ENCODE data around the gene TUBB4A.

TUBB4A gene

GRCh38 chr19:6473647-6474046 lies 28.5 kb downstream of the TUBB4A start:
- Histone ChIP-seq H3K36me3 (replicated peaks; ENCODE audit: low read depth, low read length) (peaks cover 50% of the 10 kb centered on the region), H3K9ac (ENCODE audit: low read length) (no peak overlapping the region), H3K79me2 (ENCODE audit: low read length) (no peaks in the 10 kb centered on the region; the same call in 1 of the 2 replicates), H3K4me2 (ENCODE audit: low read length) (no peak overlapping the region), H3K27me3 (ENCODE audit: low read depth, low read length) (no peaks in the 10 kb centered on the region), H3K27ac (ENCODE audit: low read length) (no peak overlapping the region), H3K4me1 (ENCODE audit: low read length) (no peaks in the 10 kb centered on the region), H4K20me1 (ENCODE audit: insufficient read depth, low read length) (no peaks in the 10 kb centered on the region), H3K4me3 (ENCODE audit: low read length) (no peak overlapping the region), H3K9me3 (ENCODE audit: insufficient read depth, low read length) (no peaks in the 10 kb centered on the region), H2AFZ (ENCODE audit: low read depth, low read length) (no peak overlapping the region)
- TF ChIP-seq, protein P1, sequence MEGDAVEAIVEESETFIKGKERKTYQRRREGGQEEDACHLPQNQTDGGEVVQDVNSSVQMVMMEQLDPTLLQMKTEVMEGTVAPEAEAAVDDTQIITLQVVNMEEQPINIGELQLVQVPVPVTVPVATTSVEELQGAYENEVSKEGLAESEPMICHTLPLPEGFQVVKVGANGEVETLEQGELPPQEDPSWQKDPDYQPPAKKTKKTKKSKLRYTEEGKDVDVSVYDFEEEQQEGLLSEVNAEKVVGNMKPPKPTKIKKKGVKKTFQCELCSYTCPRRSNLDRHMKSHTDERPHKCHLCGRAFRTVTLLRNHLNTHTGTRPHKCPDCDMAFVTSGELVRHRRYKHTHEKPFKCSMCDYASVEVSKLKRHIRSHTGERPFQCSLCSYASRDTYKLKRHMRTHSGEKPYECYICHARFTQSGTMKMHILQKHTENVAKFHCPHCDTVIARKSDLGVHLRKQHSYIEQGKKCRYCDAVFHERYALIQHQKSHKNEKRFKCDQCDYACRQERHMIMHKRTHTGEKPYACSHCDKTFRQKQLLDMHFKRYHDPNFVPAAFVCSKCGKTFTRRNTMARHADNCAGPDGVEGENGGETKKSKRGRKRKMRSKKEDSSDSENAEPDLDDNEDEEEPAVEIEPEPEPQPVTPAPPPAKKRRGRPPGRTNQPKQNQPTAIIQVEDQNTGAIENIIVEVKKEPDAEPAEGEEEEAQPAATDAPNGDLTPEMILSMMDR (IDR thresholded peaks at IDR 0.05; ENCODE audit: low read depth, low read length): no peak
- no peak for TF ChIP-seq EZH2phosphoT487 (IDR thresholded peaks at IDR 0.05; ENCODE audit: low read depth)

GRCh38 chr19:6472713-6473112 lies 29.4 kb downstream of the TUBB4A start:
- no peak overlapping the region for H3K4me3 ChIP-seq (ENCODE audit: low read length)
- TF ChIP-seq, protein P1 (IDR thresholded peaks at IDR 0.05; ENCODE audit: low read depth, low read length): no peak
- TF ChIP-seq EZH2phosphoT487 (IDR thresholded peaks at IDR 0.05; ENCODE audit: low read depth): no peak
- H3K4me1 ChIP-seq (ENCODE audit: low read length): no peaks in the 10 kb centered on the region
- H3K9me3 ChIP-seq (ENCODE audit: insufficient read depth, low read length): no peaks in the 10 kb centered on the region
- H3K27ac ChIP-seq (ENCODE audit: low read length): no peak overlapping the region
- H4K20me1 ChIP-seq (ENCODE audit: insufficient read depth, low read length): no peaks in the 10 kb centered on the region
- no peaks in the 10 kb centered on the region for H3K27me3 ChIP-seq (ENCODE audit: low read depth, low read length)
- H2AFZ ChIP-seq (ENCODE audit: low read depth, low read length): no peak overlapping the region
- no peaks in the 10 kb centered on the region; the same call in 1 of the 2 replicates for H3K79me2 ChIP-seq (ENCODE audit: low read length)
- peaks cover 60% of the 10 kb centered on the region for H3K36me3 ChIP-seq (replicated peaks; ENCODE audit: low read depth, low read length)
- no peak overlapping the region for H3K9ac ChIP-seq (ENCODE audit: low read length)
- no peak overlapping the region for H3K4me2 ChIP-seq (ENCODE audit: low read length)

DNA sequence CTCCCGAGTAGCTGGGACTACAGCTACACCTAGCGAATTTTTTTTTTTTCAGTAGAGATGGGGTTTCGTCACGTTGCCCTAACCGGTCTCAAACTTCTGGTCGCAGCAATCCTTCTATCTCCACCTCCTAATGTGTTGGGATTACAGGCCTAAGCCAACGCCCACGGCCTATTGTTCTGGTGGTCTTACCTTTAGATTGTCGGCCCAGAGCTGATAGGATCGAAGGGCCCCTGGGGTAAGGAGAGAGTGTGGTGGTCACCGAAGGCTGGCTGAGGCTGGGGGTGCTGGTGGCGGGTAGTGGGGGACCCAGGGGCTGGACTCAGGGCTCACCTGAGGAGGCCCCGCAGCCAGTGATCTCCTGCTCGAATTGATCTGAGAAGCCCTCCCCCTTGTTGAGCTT lies 31.0 kb downstream of the TUBB4A start:
- H3K27me3 ChIP-seq (ENCODE audit: low read depth, low read length): no peaks in the 10 kb centered on the region
- no peak overlapping the region for H3K4me3 ChIP-seq (ENCODE audit: low read length)
- H2AFZ ChIP-seq (ENCODE audit: low read depth, low read length): no peak overlapping the region
- H3K36me3 ChIP-seq (replicated peaks; ENCODE audit: low read depth, low read length): peaks cover 63% of the 10 kb centered on the region
- peaks cover 14% of the 10 kb centered on the region for H3K4me1 ChIP-seq (ENCODE audit: low read length)
- H3K79me2 ChIP-seq (ENCODE audit: low read length): peaks cover 9% of the 10 kb centered on the region; the same call in 1 of the 2 replicates
- no peak overlapping the region for H3K9ac ChIP-seq (ENCODE audit: low read length)
- no peaks in the 10 kb centered on the region for H4K20me1 ChIP-seq (ENCODE audit: insufficient read depth, low read length)
- TF ChIP-seq, protein P1 (IDR thresholded peaks at IDR 0.05; ENCODE audit: low read depth, low read length): no peak
- TF ChIP-seq EZH2phosphoT487 (IDR thresholded peaks at IDR 0.05; ENCODE audit: low read depth): no peak
- H3K9me3 ChIP-seq (ENCODE audit: insufficient read depth, low read length): no peaks in the 10 kb centered on the region
- H3K4me2 ChIP-seq (ENCODE audit: low read length): no peak overlapping the region
- no peak overlapping the region for H3K27ac ChIP-seq (ENCODE audit: low read length)

DNA sequence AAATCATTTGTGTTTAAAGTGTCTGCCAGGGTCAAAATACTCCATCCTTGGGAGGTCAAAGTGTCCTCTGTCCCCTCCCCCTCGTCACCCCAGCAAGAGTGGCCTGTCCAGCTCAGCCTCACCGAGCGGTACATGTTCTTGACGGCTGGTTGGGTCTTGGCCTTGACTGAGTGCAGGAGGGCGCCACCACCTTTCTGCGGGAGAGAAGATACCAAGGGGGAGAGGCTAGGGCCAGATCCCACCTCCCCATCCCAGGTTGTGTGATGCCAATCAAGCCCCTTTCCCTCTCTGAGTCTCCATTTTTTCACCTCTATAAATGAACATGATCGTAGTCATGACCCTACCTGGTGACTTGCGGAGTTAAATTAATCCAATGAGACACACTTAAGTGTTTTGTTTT lies 31.9 kb downstream of the TUBB4A start:
- Histone ChIP-seq H3K79me2 (ENCODE audit: low read length) (peaks cover 18% of the 10 kb centered on the region), H3K27me3 (ENCODE audit: low read depth, low read length) (no peaks in the 10 kb centered on the region), H3K27ac (ENCODE audit: low read length) (no peak overlapping the region), H3K4me2 (ENCODE audit: low read length) (no peak overlapping the region), H3K36me3 (replicated peaks; ENCODE audit: low read depth, low read length) (peaks cover 60% of the 10 kb centered on the region), H2AFZ (ENCODE audit: low read depth, low read length) (no peak overlapping the region), H3K9ac (ENCODE audit: low read length) (no peak overlapping the region), H3K4me3 (ENCODE audit: low read length) (no peak overlapping the region), H3K4me1 (ENCODE audit: low read length) (peaks cover 23% of the 10 kb centered on the region), H4K20me1 (ENCODE audit: insufficient read depth, low read length) (no peaks in the 10 kb centered on the region), H3K9me3 (ENCODE audit: insufficient read depth, low read length) (no peaks in the 10 kb centered on the region)
- TF ChIP-seq EZH2phosphoT487 (IDR thresholded peaks at IDR 0.05; ENCODE audit: low read depth): no peak
- TF ChIP-seq, protein P1 (IDR thresholded peaks at IDR 0.05; ENCODE audit: low read depth, low read length): no peak
